Colonic mucosa (tissue), 4 donors: ENCODE data around the gene FNDC3B. TPM values are rescaled to one million over a fixed set of nuclear protein-coding genes. Genes with fewer than 3 reads are reported as not detected.

Source experiments
- DNase-seq: peaks from one replicate; pipeline ENCODE4 v3.0.0-alpha.2; 2020
- H3K27ac ChIP-seq: fragments of 200-600 bp; one replicate; pipeline ENCODE4 v1.8.0; 2021
- H3K27me3 ChIP-seq: fragments of 200-600 bp; one replicate; pipeline ENCODE4 v1.8.0; 2021
- H3K36me3 ChIP-seq: fragments of 200-600 bp; one replicate; pipeline ENCODE4 v1.8.0; 2021
- H3K4me1 ChIP-seq: fragments of 200-600 bp; one replicate; pipeline ENCODE4 v1.8.0; 2021; ENCODE audit warnings: mild to moderate bottlenecking
- H3K4me3 ChIP-seq: fragments of 200-600 bp; one replicate; pipeline ENCODE4 v1.8.0; 2021
- H3K9ac ChIP-seq, 2 donors: one replicate each; pipeline ENCODE4 v1.7.0; 2013; ENCODE audit warnings: control low read depth in 2 of 2, low read depth in 2 of 2, low read length in 2 of 2
- H3K9me3 ChIP-seq: fragments of 200-600 bp; one replicate; pipeline ENCODE4 v1.8.0; 2021
- intact Hi-C: fragments of 100-400 bp; cut with DNase I; formaldehyde crosslinking; loops from one replicate; pipeline ENCODE4 v1.14.1; 2022
- total RNA-seq, 2 donors: library from RNA; stranded (reverse); fragmentation: NEBNext Ultra II Directional in 1 of 2; extraction: Animal tissue kit (Norgen Biotek cat#: 25700) in 1 of 2; gene quantifications; one replicate each; pipeline ENCODE4 v1.2.1, GENCODE V29; 2021
- TF ChIP-seq, protein P1 (sequence below): fragments of 200-600 bp; IDR thresholded peaks from one replicate; pipeline ENCODE4 v1.8.0; 2022; ENCODE audit warnings: antibody characterized with exemption, mild to moderate bottlenecking
- donor health status: healthy.
- donor health status: DM: no; HTN: no; CAD: no.
- donor health status: DM: no; HTN: no; CAD: no.

Gene FNDC3B
- total RNA-seq, 2 donors from 2014 or later: 66.7 to 142 TPM

DNA sequence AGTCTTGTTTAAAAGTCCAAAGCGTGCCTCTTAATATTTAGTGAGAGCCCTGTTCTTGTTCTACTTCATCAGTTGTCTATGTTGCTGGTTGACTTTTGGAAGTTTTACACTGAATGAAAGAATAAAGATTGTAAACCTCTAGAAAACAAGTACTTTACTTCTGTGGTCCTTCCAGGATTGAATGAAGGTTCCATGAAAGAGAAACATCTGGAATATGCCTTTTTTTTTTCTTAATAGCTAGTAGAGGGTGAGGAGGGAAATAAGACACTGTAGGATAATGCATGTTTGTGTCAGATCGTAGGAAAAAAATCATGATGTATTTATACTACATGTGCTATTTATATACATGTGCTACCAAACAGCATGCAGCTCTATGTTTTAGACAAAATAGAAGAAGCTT is 205.9 kb downstream of the FNDC3B start:
- no peaks in the 10 kb centered on the region for H3K36me3 ChIP-seq
- DNase-seq: no peak
- H3K4me1 ChIP-seq: no peaks in the 10 kb centered on the region
- TF ChIP-seq, protein P1, sequence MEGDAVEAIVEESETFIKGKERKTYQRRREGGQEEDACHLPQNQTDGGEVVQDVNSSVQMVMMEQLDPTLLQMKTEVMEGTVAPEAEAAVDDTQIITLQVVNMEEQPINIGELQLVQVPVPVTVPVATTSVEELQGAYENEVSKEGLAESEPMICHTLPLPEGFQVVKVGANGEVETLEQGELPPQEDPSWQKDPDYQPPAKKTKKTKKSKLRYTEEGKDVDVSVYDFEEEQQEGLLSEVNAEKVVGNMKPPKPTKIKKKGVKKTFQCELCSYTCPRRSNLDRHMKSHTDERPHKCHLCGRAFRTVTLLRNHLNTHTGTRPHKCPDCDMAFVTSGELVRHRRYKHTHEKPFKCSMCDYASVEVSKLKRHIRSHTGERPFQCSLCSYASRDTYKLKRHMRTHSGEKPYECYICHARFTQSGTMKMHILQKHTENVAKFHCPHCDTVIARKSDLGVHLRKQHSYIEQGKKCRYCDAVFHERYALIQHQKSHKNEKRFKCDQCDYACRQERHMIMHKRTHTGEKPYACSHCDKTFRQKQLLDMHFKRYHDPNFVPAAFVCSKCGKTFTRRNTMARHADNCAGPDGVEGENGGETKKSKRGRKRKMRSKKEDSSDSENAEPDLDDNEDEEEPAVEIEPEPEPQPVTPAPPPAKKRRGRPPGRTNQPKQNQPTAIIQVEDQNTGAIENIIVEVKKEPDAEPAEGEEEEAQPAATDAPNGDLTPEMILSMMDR: no peak
- no peaks in the 10 kb centered on the region for H3K9me3 ChIP-seq
- H3K9ac ChIP-seq: no peak overlapping the region
- H3K27me3 ChIP-seq: no peaks in the 10 kb centered on the region
- intact Hi-C loops: no loop called here
- no peak overlapping the region for H3K27ac ChIP-seq
- no peak overlapping the region for H3K4me3 ChIP-seq

DNA sequence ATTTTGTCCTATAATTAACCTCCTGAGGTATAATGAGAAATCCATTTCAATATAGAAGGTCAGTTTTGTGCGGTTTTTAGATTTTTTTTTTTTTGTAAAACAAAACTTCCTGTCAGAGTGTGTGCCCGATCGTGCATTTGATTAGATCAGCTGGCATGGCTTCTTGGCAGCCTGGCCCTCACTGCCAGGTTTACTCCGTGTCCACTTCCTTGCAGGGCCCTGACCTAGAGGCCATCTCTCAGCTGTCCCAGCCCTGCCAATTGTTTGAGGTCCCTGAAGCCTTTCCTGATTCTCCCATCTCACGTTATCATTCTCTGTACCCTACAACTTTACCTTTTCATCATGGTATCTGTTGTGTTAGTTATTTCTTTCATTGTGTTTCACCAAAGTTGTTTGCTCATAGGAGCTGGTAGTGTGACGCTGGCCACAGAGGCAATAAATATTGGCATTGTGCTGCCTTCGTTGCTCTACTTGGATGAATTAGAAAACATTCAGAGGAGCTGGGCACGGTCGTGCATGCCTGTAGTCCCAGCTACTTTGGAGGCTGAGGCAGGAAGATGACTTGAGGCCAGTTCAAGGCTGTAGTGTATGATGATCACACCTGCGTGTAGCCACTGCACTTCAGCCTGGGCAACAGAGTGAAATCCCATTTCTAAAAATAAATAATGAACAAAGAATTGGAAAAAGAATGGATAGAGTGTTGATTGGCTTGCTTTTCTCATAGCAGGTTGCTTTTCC is 206.9 kb downstream of the FNDC3B start:
- H3K9ac ChIP-seq: no peak overlapping the region
- DNase-seq: no peak
- H3K4me1 ChIP-seq: no peaks in the 10 kb centered on the region

DNA sequence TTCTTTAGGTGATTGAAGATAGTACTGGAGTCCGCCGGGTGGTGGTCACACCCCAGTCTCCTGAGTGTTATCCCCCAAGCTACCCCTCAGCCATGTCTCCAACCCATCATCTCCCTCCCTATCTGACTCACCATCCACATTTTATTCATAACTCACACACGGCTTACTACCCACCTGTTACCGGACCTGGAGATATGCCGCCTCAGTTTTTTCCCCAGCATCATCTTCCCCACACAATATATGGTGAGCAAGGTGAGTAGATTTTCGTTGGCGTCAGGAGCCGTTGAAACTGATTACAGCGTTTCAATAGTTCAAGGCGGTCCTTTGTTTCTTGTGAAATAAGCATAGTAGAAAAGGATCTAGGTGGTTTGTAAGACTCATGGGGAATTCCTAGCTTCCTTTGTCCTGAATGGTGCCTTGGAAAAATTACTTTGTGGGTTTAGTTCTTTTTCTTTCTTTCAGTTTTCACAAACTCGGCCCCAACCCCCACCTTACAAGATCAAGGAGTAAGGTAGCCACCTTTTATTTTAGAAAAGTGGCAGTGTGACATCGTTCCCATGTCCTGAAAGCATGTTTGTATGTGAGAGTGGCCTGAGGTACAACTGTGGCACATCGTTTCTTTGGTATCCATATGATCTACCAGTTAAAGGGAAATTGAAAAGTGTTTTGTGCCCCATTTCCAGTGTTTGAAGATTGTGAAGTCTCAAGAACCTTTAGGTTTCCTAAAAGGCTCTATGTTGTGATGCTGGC is 208.3 kb downstream of the FNDC3B start:
- TF ChIP-seq, protein P1: no peak
- no peak overlapping the region for H3K27ac ChIP-seq
- H3K9ac ChIP-seq: no peak overlapping the region
- H3K27me3 ChIP-seq: no peaks in the 10 kb centered on the region
- intact Hi-C loops: no loop called here
- H3K36me3 ChIP-seq: no peaks in the 10 kb centered on the region
- no peaks in the 10 kb centered on the region for H3K9me3 ChIP-seq
- DNase-seq: no peak
- no peak overlapping the region for H3K4me3 ChIP-seq
- no peaks in the 10 kb centered on the region for H3K4me1 ChIP-seq

More for the DNA sequence above, 206.9 kb downstream of the FNDC3B start:
- Histone ChIP-seq H3K4me3 (no peak overlapping the region), H3K36me3 (no peaks in the 10 kb centered on the region), H3K27me3 (no peaks in the 10 kb centered on the region), H3K27ac (no peak overlapping the region), H3K9me3 (no peaks in the 10 kb centered on the region)
- TF ChIP-seq, protein P1: no peak
- intact Hi-C loops: no loop called here

DNA sequence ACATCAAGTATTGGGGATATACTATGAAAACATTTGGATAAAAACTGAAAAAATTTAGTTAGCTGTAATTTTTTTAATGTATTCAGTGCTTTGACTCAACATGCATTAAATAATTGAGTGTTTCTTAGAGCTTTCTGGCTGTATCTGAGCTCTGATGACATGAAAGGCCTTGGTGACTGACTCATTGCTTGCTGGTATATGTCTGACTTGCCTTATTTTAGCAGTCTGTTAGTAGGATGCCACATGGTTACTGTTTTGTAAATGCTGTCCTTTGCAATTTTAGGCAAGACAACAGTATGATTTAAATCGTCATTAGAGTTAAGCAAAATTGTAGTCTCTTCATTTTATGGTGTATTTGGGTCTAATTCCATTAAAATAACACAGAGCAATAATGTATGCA is 209.7 kb downstream of the FNDC3B start:
- Histone ChIP-seq H3K9me3 (no peaks in the 10 kb centered on the region), H3K9ac (no peak overlapping the region), H3K4me3 (no peak overlapping the region), H3K4me1 (no peaks in the 10 kb centered on the region), H3K36me3 (no peaks in the 10 kb centered on the region), H3K27ac (no peak overlapping the region), H3K27me3 (no peaks in the 10 kb centered on the region)
- no peak for DNase-seq
- intact Hi-C loops: no loop called here
- TF ChIP-seq, protein P1: no peak

DNA sequence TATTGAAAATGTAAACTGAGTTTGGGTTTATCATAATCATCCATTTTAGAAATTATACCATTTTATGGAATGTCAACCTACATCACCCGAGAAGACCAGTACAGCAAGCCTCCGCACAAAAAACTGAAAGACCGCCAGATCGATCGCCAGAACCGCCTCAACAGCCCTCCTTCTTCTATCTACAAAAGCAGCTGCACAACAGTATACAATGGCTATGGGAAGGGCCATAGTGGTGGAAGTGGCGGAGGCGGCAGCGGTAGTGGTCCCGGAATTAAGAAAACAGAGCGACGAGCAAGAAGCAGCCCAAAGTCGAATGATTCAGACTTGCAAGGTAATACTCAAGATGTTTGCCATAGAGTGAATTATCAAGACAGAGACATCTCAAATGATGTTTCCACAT is 211.8 kb downstream of the FNDC3B start:
- Histone ChIP-seq H3K27me3 (no peaks in the 10 kb centered on the region), H3K27ac (no peak overlapping the region), H3K9ac (no peak overlapping the region), H3K9me3 (no peaks in the 10 kb centered on the region), H3K36me3 (no peaks in the 10 kb centered on the region), H3K4me1 (no peaks in the 10 kb centered on the region), H3K4me3 (no peak overlapping the region)
- DNase-seq: no peak
- intact Hi-C loops: no loop called here
- TF ChIP-seq, protein P1: no peak
